Upper lobe of right lung (tissue), 1 donor: ENCODE measurements around the gene LRRC71. TPM values are rescaled to one million over a fixed set of nuclear protein-coding genes. Genes with fewer than 3 reads are reported as not detected.

ENCODE experiments used
- ATAC-seq: fragments of 200-7000 bp; cut with Tn5 transposase; one replicate; pipeline ENCODE4 v1.9.1; 2020; ENCODE audit warnings: mild to moderate bottlenecking, moderate library complexity
- DNase-seq: peaks from one replicate; pipeline ENCODE4 v3.0.0-alpha.2; 2020
- H3K27ac ChIP-seq: fragments of 200-600 bp; one replicate; pipeline ENCODE4 v1.8.0; 2022
- H3K27me3 ChIP-seq: fragments of 200-600 bp; one replicate; pipeline ENCODE4 v1.8.0; 2022; ENCODE audit warnings: mild to moderate bottlenecking
- H3K36me3 ChIP-seq: fragments of 200-600 bp; one replicate; pipeline ENCODE4 v1.8.0; 2022
- H3K4me1 ChIP-seq: fragments of 200-600 bp; one replicate; pipeline ENCODE4 v1.8.0; 2022
- H3K4me3 ChIP-seq: fragments of 200-600 bp; one replicate; pipeline ENCODE4 v1.8.0; 2022; ENCODE audit warnings: mild to moderate bottlenecking
- H3K9me3 ChIP-seq: fragments of 200-600 bp; one replicate; pipeline ENCODE4 v1.8.0; 2022
- CTCF ChIP-seq: fragments of 200-600 bp; IDR thresholded peaks from one replicate; pipeline ENCODE4 v1.8.0; 2022; ENCODE audit warnings: antibody characterized with exemption
- intact Hi-C: fragments of 100-400 bp; cut with DNase I; formaldehyde crosslinking; loops from one replicate; pipeline ENCODE4 v1.11.0; 2022
- microRNA-seq: library from miRNA; unstranded; fragments of <30 nt; microRNA quantifications from one replicate; pipeline ENCODE4 v1.2.0, GENCODE V29; 2020; ENCODE audit warnings: borderline microRNAs expressed
- total RNA-seq: library from RNA; stranded (reverse); fragmentation: NEBNext Ultra II Directional; extraction: Animal tissue kit (Norgen Biotek cat#: 25700); gene quantifications from one replicate; pipeline ENCODE4 v1.2.1, GENCODE V29; 2021
- donor health status: DM: no; HTN: yes; CAD: no; lungs with severe emphysema.

The LRRC71 gene
- total RNA-seq, 1 donor from 2014 or later = 0.26 TPM

GRCh38 chr1:156970017-156970416 is 49.6 kb downstream of the LRRC71 start:
- H3K4me1 ChIP-seq = no peaks in the 10 kb centered on the region
- no peaks in the 10 kb centered on the region for H3K27me3 ChIP-seq
- H3K36me3 ChIP-seq = peaks cover 82% of the 10 kb centered on the region
- H3K9me3 ChIP-seq = no peaks in the 10 kb centered on the region
- no peak for DNase-seq
- no peak for TF ChIP-seq CTCF
- H3K27ac ChIP-seq = no peak overlapping the region
- H3K4me3 ChIP-seq = no peak overlapping the region
- intact Hi-C loops = no loop called here
- ATAC-seq = no peak

- Histone ChIP-seq H3K36me3 (peaks cover 84% of the 10 kb centered on the region), H3K4me3 (no peak overlapping the region), H3K9me3 (no peaks in the 10 kb centered on the region), H3K4me1 (no peaks in the 10 kb centered on the region), H3K27ac (no peak overlapping the region), H3K27me3 (no peaks in the 10 kb centered on the region)
- ATAC-seq (no peak), DNase-seq (no peak)
- intact Hi-C loops = no loop called here
- no peak for TF ChIP-seq CTCF
Observed at GRCh38 chr1:156973417-156973816, 53.0 kb downstream of the LRRC71 start.

- H3K27me3 ChIP-seq = no peaks in the 10 kb centered on the region
- H3K27ac ChIP-seq = no peak overlapping the region
- no peak for TF ChIP-seq CTCF
- H3K4me1 ChIP-seq = no peaks in the 10 kb centered on the region
- no peak overlapping the region for H3K4me3 ChIP-seq
- H3K36me3 ChIP-seq = peaks cover 78% of the 10 kb centered on the region
- intact Hi-C loops = no loop called here
- ATAC-seq (no peak), DNase-seq (no peak)
- H3K9me3 ChIP-seq = no peaks in the 10 kb centered on the region
Observed at GRCh38 chr1:156975084-156975483, 54.7 kb downstream of the LRRC71 start.

- Histone ChIP-seq H3K4me3 (no peak overlapping the region), H3K4me1 (no peaks in the 10 kb centered on the region), H3K27me3 (no peaks in the 10 kb centered on the region), H3K36me3 (peaks cover 75% of the 10 kb centered on the region), H3K27ac (no peak overlapping the region), H3K9me3 (no peaks in the 10 kb centered on the region)
- TF ChIP-seq CTCF = no peak
- ATAC-seq = no peak
- intact Hi-C loops = no loop called here
- no peak for DNase-seq
Observed at GRCh38 chr1:156980551-156980950, 60.1 kb downstream of the LRRC71 start.

Small RNAs within 50 kb of the gene (microRNA-seq; reads per million reads assigned to microRNA genes)
- 0.50 reads per million for gene MIR765

Other genes with a start within 250 kb of the LRRC71 start
- gene NES, start 243.2 kb upstream of the LRRC71 start, total RNA-seq = 54.7 TPM
- gene CRABP2, start 215.0 kb upstream of the LRRC71 start, total RNA-seq = 1.4 TPM
- 42.4 TPM for gene METTL25B, start 192.2 kb upstream of the LRRC71 start, total RNA-seq
- gene ISG20L2, start 191.9 kb upstream of the LRRC71 start, total RNA-seq = 28.3 TPM
- 41.8 TPM for gene MRPL24, start 179.5 kb upstream of the LRRC71 start, total RNA-seq
- gene HDGF, start 169.0 kb upstream of the LRRC71 start, total RNA-seq = 144 TPM
- 48.5 TPM for gene PRCC, start 153.1 kb upstream of the LRRC71 start, total RNA-seq
- 3.8 TPM for gene SH2D2A, start 103.8 kb upstream of the LRRC71 start, total RNA-seq
- gene INSRR, start 61.5 kb upstream of the LRRC71 start, total RNA-seq = not detected
- 1.2 TPM for gene NTRK1, start 59.8 kb upstream of the LRRC71 start, total RNA-seq
- 17.9 TPM for gene PEAR1, start 26.9 kb upstream of the LRRC71 start, total RNA-seq
- gene ARHGEF11, start 125.1 kb downstream of the LRRC71 start, total RNA-seq = 41.1 TPM
- not detected for gene ETV3L, start 179.2 kb downstream of the LRRC71 start, total RNA-seq
- 39.2 TPM for gene ETV3, start 217.8 kb downstream of the LRRC71 start, total RNA-seq